Measurements from ENCODE around the gene SPEM3.

SPEM3 gene

GRCh38 chr17:7403977-7404736, 24.5 kb upstream of the SPEM3 start, which contains the start of gene TMEM256:
Gene TMEM256 (minus strand): TSS chr17:7404097. CDS start chr17:7404084, 13 bp downstream.
- peak; percentile 92 to 94 for DNase-seq (ENCODE audit: low read depth in 2 of 2, low spot score in 1 of 2)

DNA sequence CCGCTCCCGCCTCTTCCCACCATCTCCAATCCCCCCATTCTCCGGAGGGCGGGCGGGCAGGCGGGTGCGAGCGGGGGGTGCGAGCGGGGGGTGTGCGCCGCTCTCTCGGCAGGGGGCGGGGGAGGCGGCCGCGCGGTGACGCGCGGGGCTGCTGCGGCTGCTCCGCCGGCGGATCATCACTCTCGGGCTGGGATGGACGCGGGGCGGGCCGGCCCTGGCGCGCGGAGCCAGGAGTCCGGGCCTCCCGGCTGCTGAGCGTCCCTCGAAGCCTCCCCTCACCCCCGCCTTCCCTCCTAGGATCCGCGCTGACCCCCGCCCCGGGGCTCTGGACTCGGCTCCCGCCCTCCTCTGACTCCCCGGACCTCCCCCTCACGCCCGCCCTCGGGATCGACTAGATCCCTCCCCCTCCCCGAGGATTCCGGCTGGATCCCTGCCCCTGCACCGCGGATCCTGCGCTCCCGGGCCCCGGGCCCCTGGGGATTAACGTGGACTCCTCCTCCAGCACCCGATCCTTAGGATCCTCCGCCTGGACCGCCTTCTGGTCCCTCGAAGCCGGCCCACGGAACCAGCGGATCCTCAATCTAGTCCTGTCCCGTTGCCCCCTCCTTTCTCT, 23.8 kb upstream of the SPEM3 start:
- DNase-seq (ENCODE audit: low read depth in 2 of 2, low spot score in 1 of 2) = peak in 1 of 2 donors; percentile 45

- no peak for DNase-seq (ENCODE audit: low read depth in 2 of 2, low spot score in 1 of 2)
These were observed 23.1 kb upstream of the SPEM3 start for GRCh38 chr17:7405350-7406234.

- no peak for DNase-seq (ENCODE audit: low read depth in 2 of 2, low spot score in 1 of 2)
These were observed 22.3 kb upstream of the SPEM3 start for GRCh38 chr17:7406235-7406825.

DNA sequence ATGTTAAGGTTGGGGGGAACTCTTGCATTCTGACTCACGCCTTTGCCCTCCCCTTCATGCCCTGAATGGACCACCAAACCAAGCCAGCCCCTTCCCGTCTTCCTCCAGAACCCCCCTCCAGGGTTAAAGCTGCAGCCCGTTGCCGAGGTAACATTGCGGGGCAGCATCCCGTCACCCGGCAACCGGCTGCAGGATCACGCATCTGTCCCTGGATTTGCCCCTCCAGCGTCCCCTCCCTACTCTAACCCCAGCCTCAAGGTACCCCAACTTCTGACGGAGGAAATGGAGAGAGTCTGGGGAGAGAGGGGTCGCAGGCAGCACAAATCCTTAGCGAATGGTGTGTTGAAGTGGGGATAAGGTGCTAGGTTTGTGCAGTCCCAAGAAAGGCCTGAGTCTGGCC, 21.6 kb upstream of the SPEM3 start:
- no peak for DNase-seq (ENCODE audit: low read depth in 2 of 2, low spot score in 1 of 2)

DNA sequence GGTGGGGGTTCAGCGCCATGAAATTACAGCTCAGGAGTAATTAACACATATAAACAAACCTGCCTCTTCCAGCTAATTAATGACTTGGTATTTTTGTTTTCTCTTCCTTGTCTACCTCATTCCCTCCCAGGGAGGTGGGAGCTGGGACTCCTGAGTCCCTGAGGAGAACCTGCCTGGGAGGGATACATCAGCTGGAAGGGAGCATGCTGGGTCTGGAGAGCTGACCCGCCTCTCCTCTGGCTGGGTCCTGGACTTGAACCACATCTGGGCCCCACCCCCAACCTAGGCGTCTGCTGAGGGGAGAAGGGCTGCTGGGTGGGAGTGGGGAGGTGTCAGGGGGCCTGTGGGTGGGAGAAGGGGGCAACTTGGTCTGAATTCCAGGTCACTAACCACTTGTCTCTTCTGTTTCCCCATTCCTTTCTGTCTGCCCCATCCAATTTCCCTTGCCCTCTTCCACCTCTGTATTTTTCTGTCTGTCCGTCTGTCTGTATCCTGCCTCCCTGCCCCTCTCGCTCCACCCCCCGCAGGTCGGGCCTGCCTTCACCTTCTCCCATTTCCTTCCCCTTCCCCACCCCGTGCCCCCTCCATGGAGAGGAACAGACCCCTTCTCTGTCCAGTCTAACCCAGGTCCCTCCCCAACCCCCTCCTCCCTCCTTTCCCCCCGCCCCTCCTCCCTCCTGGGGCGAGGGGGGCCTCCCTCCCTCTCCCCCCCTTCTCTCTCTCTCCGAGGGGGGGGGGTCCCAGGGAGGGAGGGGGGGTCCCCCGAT, 21.0 kb upstream of the SPEM3 start, which contains the start of gene NLGN2:
TSS of gene NLGN2 (plus strand) at position 361 of the 767 bp plus-strand sequence. CDS start 411 bp downstream, outside the sequence.
- DNase-seq (ENCODE audit: low read depth in 2 of 2, low spot score in 1 of 2) = no peak

GRCh38 chr17:7408252-7408727, 20.4 kb upstream of the SPEM3 start:
- no peak for DNase-seq (ENCODE audit: low read depth in 2 of 2, low spot score in 1 of 2)

GRCh38 chr17:7408863-7409262, 19.8 kb upstream of the SPEM3 start:
- no peak for DNase-seq (ENCODE audit: low read depth in 2 of 2, low spot score in 1 of 2)

- no peak for DNase-seq (ENCODE audit: low read depth in 2 of 2, low spot score in 1 of 2)
These were observed 18.9 kb upstream of the SPEM3 start for GRCh38 chr17:7409716-7410115.

DNA sequence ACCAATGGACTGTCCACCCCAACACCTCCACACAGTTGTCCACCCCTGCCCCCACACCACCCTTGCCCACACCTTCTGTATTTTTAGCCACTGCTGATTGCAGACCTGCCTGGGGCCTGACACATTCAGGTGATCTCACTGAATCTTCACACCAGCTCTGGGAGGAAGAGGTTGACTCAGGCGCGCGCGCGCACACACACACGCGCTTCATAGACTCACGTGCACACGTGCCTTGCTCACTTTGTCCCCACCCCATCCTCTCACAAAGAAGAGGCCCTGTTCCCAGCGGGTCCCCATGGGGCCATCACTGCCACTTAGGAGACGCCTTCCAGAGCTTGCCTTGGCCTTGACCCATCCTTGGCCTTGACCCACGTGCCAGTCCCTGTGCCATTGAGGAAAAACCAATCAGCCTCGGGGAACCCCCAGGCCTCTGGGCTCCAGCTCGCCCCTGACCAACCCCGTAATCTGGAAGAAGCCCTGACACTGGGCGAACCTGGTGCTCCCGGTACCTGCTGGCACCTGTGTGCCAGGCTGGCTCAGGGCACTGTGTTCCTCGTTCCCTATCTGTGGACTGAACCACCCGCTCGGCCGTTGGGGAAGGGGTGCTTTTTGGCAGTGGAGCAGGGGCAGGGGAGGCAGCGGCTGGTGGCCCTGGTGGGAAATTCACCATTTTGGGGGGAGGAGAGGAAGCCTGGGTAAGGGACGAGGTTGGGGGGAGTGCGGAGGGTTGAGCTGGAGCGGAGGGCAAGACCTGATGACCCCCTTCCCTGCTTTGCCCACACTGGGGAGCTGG, 17.8 kb upstream of the SPEM3 start:
- no peak for DNase-seq (ENCODE audit: low read depth in 2 of 2, low spot score in 1 of 2)

- DNase-seq (ENCODE audit: low read depth in 2 of 2, low spot score in 1 of 2) = no peak
These were observed 17.3 kb upstream of the SPEM3 start for GRCh38 chr17:7411427-7411750.

DNA sequence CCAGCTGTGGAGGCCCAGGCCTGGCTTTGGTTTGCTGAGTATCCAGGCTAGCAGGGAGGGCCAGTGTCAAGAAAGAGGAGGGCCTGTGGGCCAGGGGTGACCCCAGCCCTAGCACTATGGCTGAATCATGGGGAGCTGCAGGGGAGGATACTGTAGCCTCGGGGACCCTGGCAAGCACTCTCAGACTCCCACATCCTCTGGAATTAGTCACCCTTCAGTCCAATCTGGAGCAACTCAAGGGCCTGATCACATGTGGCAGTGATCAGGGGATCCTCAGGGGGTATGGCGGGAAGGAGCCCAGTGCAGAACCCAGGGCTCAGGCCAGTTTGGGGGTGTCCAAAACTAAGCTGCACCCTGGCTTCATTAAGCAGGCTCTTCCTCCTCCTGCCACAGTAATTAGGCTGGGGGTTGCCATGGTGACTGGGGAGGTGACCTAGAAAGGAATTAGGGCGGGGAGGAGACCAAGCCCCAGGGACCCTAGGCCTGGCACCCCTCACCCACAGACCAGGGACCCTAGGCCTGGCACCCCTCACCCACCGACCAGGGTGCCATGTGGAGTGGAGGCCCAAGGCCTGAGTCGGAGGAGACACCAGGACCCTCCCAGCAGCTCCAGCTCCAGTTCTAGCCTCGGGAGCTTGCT, 15.2 kb upstream of the SPEM3 start:
- DNase-seq (ENCODE audit: low read depth in 2 of 2, low spot score in 1 of 2) = no peak

GRCh38 chr17:7414837-7415236, 13.8 kb upstream of the SPEM3 start:
- no peak for DNase-seq (ENCODE audit: low read depth in 2 of 2, low spot score in 1 of 2)

- no peak for DNase-seq (ENCODE audit: low read depth in 2 of 2, low spot score in 1 of 2)
These were observed 12.9 kb upstream of the SPEM3 start for GRCh38 chr17:7415784-7416183.

GRCh38 chr17:7416323-7416722, 12.3 kb upstream of the SPEM3 start:
- no peak for DNase-seq (ENCODE audit: low read depth in 2 of 2, low spot score in 1 of 2)

- DNase-seq (ENCODE audit: low read depth in 2 of 2, low spot score in 1 of 2) = no peak
These were observed 11.5 kb upstream of the SPEM3 start for GRCh38 chr17:7417056-7417655.

DNA sequence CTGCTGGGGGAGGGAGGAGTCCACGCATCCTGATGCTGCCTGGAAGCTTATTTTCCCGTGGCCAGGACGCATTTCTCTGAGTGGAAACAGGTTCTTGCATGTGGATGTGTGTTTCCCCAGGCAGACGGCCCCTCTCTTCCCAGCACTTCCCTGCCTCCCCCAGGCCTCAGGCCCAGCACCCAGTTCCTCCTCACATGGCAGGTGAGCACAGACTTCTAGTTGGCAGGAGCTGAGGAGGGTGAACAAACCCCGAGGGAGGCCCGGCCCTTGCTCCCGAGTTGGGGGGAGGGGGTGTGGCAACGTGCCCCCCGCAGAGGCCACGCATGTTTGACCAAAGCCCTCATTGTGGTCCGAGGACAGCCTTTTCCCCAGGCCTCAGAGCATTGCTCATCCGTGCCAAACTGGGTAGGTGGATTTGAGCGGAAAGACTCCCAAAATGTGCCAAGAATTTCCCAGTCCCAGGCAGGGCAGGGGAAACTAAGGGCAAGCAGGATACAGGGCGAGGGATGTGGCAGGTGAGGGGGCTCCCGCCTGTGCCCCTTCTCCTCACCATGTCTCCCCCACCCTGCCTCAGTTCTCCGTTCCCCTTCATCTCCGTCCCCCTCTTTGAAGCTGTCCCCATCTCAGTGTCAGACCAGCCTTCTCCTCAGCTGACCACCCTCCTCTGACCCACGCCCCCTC, 10.0 kb upstream of the SPEM3 start:
- DNase-seq (ENCODE audit: low read depth in 2 of 2, low spot score in 1 of 2) = no peak

All from stimulated activated CD8-positive, alpha-beta memory T cell treated with anti-CD3 and anti-CD28 coated beads, Interleukin-4, amount 100 ng/mL, for 1 hour (primary cell).